ENCODE measurements around the gene MSRB3. TPM values are rescaled to one million over a fixed set of nuclear protein-coding genes. Genes with fewer than 3 reads are reported as not detected.
"Not testable (repeated sequence)": the region's sequence is repeated elsewhere in the genome, so short reads cannot be mapped to it uniquely, and the experiment has no call there.

The MSRB3 gene
- polyA plus RNA-seq, 1 of the 3 experiments (the other 2 are of a cell fraction): 24.3 TPM

- CTCF ChIA-PET: interaction anchor here (0.7 to 1.4 kb wide), 2 partner anchors 9 kb away, joined by 3 to 4 read pairs; no protein-coding TSS in a partner anchor
- H3K79me2 ChIP-seq (ENCODE audit: insufficient read depth): peaks cover 42% of the 10 kb centered on the region
- H2AFZ ChIP-seq (ENCODE audit: low read depth); H3K9ac ChIP-seq; H3K4me3 ChIP-seq (ENCODE audit: low read depth in 2 of 2, low read length in 1 of 2); H3K27me3 ChIP-seq (ENCODE audit: insufficient read depth); DNase-seq; POLR2A ChIA-PET; H3K4me2 ChIP-seq; H3K9me2 ChIP-seq; H3K4me1 ChIP-seq (ENCODE audit: control insufficient read depth in 1 of 2, insufficient read depth in 2 of 2, low read depth in 1 of 2, low read length in 1 of 2); H3F3A ChIP-seq (replicated peaks; ENCODE audit: insufficient read depth); H3K27ac ChIP-seq (ENCODE audit: low read depth in 2 of 2, low read length in 1 of 2); H4K20me1 ChIP-seq (ENCODE audit: insufficient read depth); H3K9me3 ChIP-seq: not testable (repeated sequence)
- H3K36me3 ChIP-seq (replicated peaks in 1 of 2; ENCODE audit: control insufficient read depth in 1 of 2, insufficient read depth in 2 of 2, low read length in 1 of 2): peaks cover 0 to 20% of the 10 kb centered on the region in 2 experiments
- 83% methylated on average over 12 of the region's 12 CpGs for WGBS (ENCODE audit: low lambda C conversion rate)
Observed at GRCh38 chr12:65315238-65315637, 36.8 kb downstream of the MSRB3 start.

GRCh38 chr12:65318186-65318685, 39.8 kb downstream of the MSRB3 start:
- CTCF ChIA-PET: no interaction called here
- 81% methylated on average over 4 of the region's 4 CpGs for WGBS (ENCODE audit: low lambda C conversion rate)
- Histone ChIP-seq H3K9me2 (no peaks in the 10 kb centered on the region), H4K20me1 (ENCODE audit: insufficient read depth) (no peaks in the 10 kb centered on the region), H3K9me3 (no peaks in the 10 kb centered on the region), H3K9ac (no peak overlapping the region), H2AFZ (ENCODE audit: low read depth) (no peak overlapping the region), H3K4me1 (ENCODE audit: control insufficient read depth in 1 of 2, insufficient read depth in 2 of 2, low read depth in 1 of 2, low read length in 1 of 2) (peaks cover 0 to 4% of the 10 kb centered on the region in 2 experiments; a peak in 2 of 4 replicates), H3K79me2 (ENCODE audit: insufficient read depth) (peaks cover 18% of the 10 kb centered on the region), H3K36me3 (replicated peaks in 1 of 2; ENCODE audit: control insufficient read depth in 1 of 2, insufficient read depth in 2 of 2, low read length in 1 of 2) (peaks cover 0 to 16% of the 10 kb centered on the region in 2 experiments), H3K4me2 (no peak overlapping the region), H3K27ac (ENCODE audit: low read depth in 2 of 2, low read length in 1 of 2) (no peak overlapping the region; a peak in 1 of 4 replicates), H3K4me3 (ENCODE audit: low read depth in 2 of 2, low read length in 1 of 2) (no peak overlapping the region), H3F3A (replicated peaks; ENCODE audit: insufficient read depth) (peaks cover 3% of the 10 kb centered on the region), H3K27me3 (ENCODE audit: insufficient read depth) (no peaks in the 10 kb centered on the region)
- POLR2A ChIA-PET: no interaction called here
- no peak for TF ChIP-seq MAX (IDR thresholded peaks at IDR 0.05; ENCODE audit: low read depth)
- no peak for TF ChIP-seq IRF3 (IDR thresholded peaks at IDR 0.05; ENCODE audit: low read depth, low read length)
- TF ChIP-seq YY1 (IDR thresholded peaks at IDR 0.05; ENCODE audit: low read depth): no peak
- DNase-seq: no peak

- H3K27ac ChIP-seq (ENCODE audit: low read depth in 2 of 2, low read length in 1 of 2): peak overlapping the region in 1 of 2 experiments; percentile 55; a peak in 1 of 4 replicates
- H3K4me1 ChIP-seq (ENCODE audit: control insufficient read depth in 1 of 2, insufficient read depth in 2 of 2, low read depth in 1 of 2, low read length in 1 of 2): peaks cover 0 to 11% of the 10 kb centered on the region in 2 experiments; a peak in 2 of 4 replicates
- H3K9me3 ChIP-seq: no peaks in the 10 kb centered on the region
- ChIA-PET POLR2A (no interaction called here), CTCF (no interaction called here)
- peaks cover 9% of the 10 kb centered on the region for H3K79me2 ChIP-seq (ENCODE audit: insufficient read depth)
- H3K4me3 ChIP-seq (ENCODE audit: low read depth in 2 of 2, low read length in 1 of 2): no peak overlapping the region
- no peaks in the 10 kb centered on the region for H3K27me3 ChIP-seq (ENCODE audit: insufficient read depth)
- no peaks in the 10 kb centered on the region for H4K20me1 ChIP-seq (ENCODE audit: insufficient read depth)
- H3K36me3 ChIP-seq (replicated peaks in 1 of 2; ENCODE audit: control insufficient read depth in 1 of 2, insufficient read depth in 2 of 2, low read length in 1 of 2): peaks cover 0 to 20% of the 10 kb centered on the region in 2 experiments
- TF ChIP-seq POLR2AphosphoS5 (IDR thresholded peaks at IDR 0.05; ENCODE audit: low read depth, low read length) (no peak), RAD21 (IDR thresholded peaks at IDR 0.05; ENCODE audit: low read length) (no peak), ELF1 (IDR thresholded peaks at IDR 0.05) (no peak), TAF1 (IDR thresholded peaks at IDR 0.05; ENCODE audit: borderline replicate concordance, low read depth, low read length) (no peak), FOXJ3 (CRISPR knock-in tag; IDR thresholded peaks at IDR 0.05) (no peak), IRF3 (IDR thresholded peaks at IDR 0.05; ENCODE audit: low read depth, low read length) (no peak), TCF12 (IDR thresholded peaks at IDR 0.05) (peak; percentile 55), MEF2A (IDR thresholded peaks at IDR 0.05; ENCODE audit: borderline replicate concordance, low read depth) (no peak)
- H3F3A ChIP-seq (replicated peaks; ENCODE audit: insufficient read depth): peaks cover 3% of the 10 kb centered on the region
- 44% methylated on average over 3 of the region's 3 CpGs for WGBS (ENCODE audit: low lambda C conversion rate)
- no peak overlapping the region for H3K4me2 ChIP-seq
- no peak overlapping the region for H2AFZ ChIP-seq (ENCODE audit: low read depth)
- H3K9me2 ChIP-seq: no peaks in the 10 kb centered on the region
- H3K9ac ChIP-seq: no peak overlapping the region
- DNase-seq: no peak
Observed at GRCh38 chr12:65319688-65320200, 41.3 kb downstream of the MSRB3 start.
